Cardiac muscle cell (in vitro differentiated cells and primary cell): ENCODE measurements around the gene TNRC18. TPM values are rescaled to one million over a fixed set of nuclear protein-coding genes. Genes with fewer than 3 reads are reported as not detected.
"Not testable (repeated sequence)": the region's sequence is repeated elsewhere in the genome, so short reads cannot be mapped to it uniquely, and the experiment has no call there.

Experiments
- DNase-seq, 2 donors: peaks; one replicate each; pipeline versions ENCODE4 v3.0.0 to v3.0.0-alpha.2; 2010 to 2017; ENCODE audit warnings: low read depth in 1 of 2, low spot score in 1 of 2
- H3K27ac ChIP-seq: fragments of 200-600 bp; sonication (generic); 2 replicates; pipeline ENCODE4 v1.5.1; 2016
- H3K27me3 ChIP-seq: fragments of 200-600 bp; sonication (generic); 2 replicates; pipeline ENCODE4 v1.6.0; 2016; ENCODE audit warnings: control low read depth
- H3K36me3 ChIP-seq: fragments of 200-600 bp; sonication (generic); 2 replicates; pipeline ENCODE4 v1.5.1; 2016; ENCODE audit warnings: control low read depth
- H3K4me1 ChIP-seq: fragments of 200-600 bp; sonication (generic); 2 replicates; pipeline ENCODE4 v1.8.1; 2017; ENCODE audit warnings: low read depth, mild to moderate bottlenecking, mixed run types
- H3K4me3 ChIP-seq: fragments of 200-600 bp; sonication (generic); 2 replicates; pipeline ENCODE4 v1.5.1; 2016; ENCODE audit warnings: mild to moderate bottlenecking
- H3K9me3 ChIP-seq: fragments of 200-600 bp; sonication (generic); 2 replicates; pipeline ENCODE4 v1.5.1; 2017; ENCODE audit warnings: low read depth, mild to moderate bottlenecking, control low read depth
- CTCF ChIP-seq: IDR thresholded peaks from 2 replicates; pipeline ENCODE4 v1.5.1; 2012; ENCODE audit warnings: low read depth, mild to moderate bottlenecking, low read length
- polyA plus RNA-seq: library from polyadenylated mRNA; unstranded; fragments of >200 nt; fragmentation: Nextera tagmentation; extraction: Ambion mirVana; gene quantifications from 2 replicates; pipeline ENCODE4 v1.2.1, GENCODE V29; 2016
- total RNA-seq: library from RNA; depleted of rRNA; stranded (reverse); fragments of >200 nt; gene quantifications from 2 replicates; pipeline ENCODE4 v1.2.3, GENCODE V29; 2016

The TNRC18 gene
- total and polyA plus RNA-seq, 2 experiments from 2014 or later: 15.1 to 180 TPM

DNA sequence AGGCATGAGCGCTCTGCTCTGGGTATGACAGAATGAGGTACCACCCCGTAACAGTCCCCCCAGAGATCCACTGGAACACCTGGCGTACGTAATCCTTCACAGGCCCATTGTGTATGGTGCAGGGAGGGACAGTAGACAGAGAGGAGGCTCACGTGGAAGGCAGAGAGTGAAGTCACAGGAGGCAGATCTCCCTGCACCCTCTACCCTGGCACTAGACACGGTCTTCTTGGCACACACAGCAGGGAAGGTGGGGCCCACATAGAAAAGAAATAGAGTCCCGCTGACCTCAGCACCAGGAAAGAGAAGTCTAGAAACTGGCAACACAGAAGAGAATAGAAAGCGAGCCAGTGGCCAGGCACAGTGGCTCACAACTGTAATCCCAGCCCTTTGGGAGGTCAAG lies 89.0 kb downstream of the TNRC18 start:
- H3K27me3 ChIP-seq: no peaks in the 10 kb centered on the region
- no peak for TF ChIP-seq CTCF
- H3K4me3 ChIP-seq: no peak overlapping the region
- H3K36me3 ChIP-seq: peaks cover 31% of the 10 kb centered on the region
- no peak for DNase-seq
- no peaks in the 10 kb centered on the region for H3K4me1 ChIP-seq
- H3K9me3 ChIP-seq: no peaks in the 10 kb centered on the region
- H3K27ac ChIP-seq: no peak overlapping the region

- Histone ChIP-seq H3K27me3 (no peaks in the 10 kb centered on the region), H3K4me1 (no peaks in the 10 kb centered on the region), H3K36me3 (peaks cover 34% of the 10 kb centered on the region), H3K27ac (no peak overlapping the region), H3K4me3 (no peak overlapping the region), H3K9me3 (no peaks in the 10 kb centered on the region)
- no peak for DNase-seq
- no peak for TF ChIP-seq CTCF
These were observed 90.3 kb downstream of the TNRC18 start for GRCh38 chr7:5333121-5334045.

- no peak for TF ChIP-seq CTCF
These were observed 91.1 kb downstream of the TNRC18 start for GRCh38 chr7:5332579-5332978.

GRCh38 chr7:5330288-5330687 lies 93.3 kb downstream of the TNRC18 start:
- H3K36me3 ChIP-seq: peaks cover 36% of the 10 kb centered on the region
- no peaks in the 10 kb centered on the region for H3K9me3 ChIP-seq
- TF ChIP-seq CTCF: no peak
- no peak for DNase-seq
- no peaks in the 10 kb centered on the region for H3K27me3 ChIP-seq
- H3K27ac ChIP-seq: no peak overlapping the region
- no peak overlapping the region for H3K4me3 ChIP-seq
- H3K4me1 ChIP-seq: no peaks in the 10 kb centered on the region

More at GRCh38 chr7:5332579-5332978, 91.1 kb downstream of the TNRC18 start:
- no peak overlapping the region for H3K27ac ChIP-seq
- H3K9me3 ChIP-seq: no peaks in the 10 kb centered on the region
- peaks cover 34% of the 10 kb centered on the region for H3K36me3 ChIP-seq
- no peak for DNase-seq
- no peak overlapping the region for H3K4me3 ChIP-seq
- H3K4me1 ChIP-seq: no peaks in the 10 kb centered on the region
- H3K27me3 ChIP-seq: no peaks in the 10 kb centered on the region

DNA sequence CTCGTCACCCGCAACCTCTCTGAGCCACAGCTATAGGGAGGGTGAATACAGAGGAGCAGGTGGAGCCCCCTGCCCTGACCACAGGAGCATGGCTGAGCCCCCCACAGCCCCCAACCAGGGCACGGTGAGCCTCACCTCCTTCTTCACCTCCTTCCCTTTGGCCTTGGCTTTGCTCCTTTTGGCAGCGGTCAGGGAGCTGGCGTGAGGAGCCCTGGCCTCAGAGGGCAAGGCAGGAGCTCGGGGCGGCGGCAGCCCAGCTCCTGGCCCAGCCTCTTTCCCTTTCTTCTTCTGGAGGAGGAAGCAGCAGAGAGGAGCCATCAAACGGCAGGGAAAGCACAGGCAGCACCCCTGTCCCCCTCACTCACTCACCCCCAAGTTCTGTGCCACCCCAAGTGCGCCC lies 98.7 kb downstream of the TNRC18 start:
- no peak for DNase-seq
- peaks cover 24% of the 10 kb centered on the region for H3K36me3 ChIP-seq
- no peak for TF ChIP-seq CTCF

DNA sequence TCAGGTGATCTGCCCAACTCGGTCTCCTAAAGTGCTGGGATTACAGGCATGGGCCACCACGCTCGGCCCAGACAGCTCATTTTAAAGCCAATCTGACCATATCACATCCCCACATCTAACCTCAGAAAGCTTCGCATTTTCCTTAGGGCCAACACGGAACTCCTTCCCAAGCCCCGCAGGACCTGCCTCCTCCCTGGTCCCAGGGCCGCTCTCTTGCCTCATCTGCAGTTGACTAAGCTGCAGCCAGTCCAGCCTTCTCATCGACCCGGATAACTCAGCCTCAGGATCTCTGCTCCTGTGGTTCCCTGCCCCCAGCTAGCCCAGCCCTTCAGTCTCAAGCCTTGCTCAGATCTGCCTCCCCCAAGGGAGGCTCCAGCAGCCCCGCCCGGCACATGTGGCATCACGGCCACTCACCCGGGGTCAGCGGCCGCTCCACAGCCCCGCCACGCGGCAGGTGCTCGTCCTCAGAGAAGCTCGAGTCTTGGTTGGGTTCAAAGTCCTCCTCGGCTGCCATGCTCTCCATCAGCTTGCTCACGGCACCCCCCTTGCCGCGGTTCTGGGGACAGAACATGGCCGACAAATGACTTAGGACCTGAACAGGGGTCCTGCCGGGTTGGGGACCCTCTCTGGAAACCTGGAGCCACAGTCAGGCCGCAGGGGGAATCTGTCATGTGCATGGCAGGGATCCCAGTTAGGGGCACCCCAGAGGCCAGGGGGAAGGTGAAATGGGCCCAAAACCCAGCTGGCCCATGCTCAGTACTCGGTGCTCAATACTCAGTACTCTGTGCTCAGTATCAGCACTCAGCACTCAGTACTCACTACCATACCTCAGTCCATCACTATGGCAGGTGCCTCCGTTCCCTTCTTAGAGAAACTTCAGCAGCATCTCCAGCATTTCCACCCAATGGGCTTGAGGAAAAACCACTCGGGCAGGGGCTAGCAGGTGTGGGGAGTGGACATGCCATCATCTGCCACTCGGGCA lies 99.5 kb downstream of the TNRC18 start:
- H3K4me3 ChIP-seq, H3K4me1 ChIP-seq, H3K27ac ChIP-seq, DNase-seq, H3K9me3 ChIP-seq, H3K27me3 ChIP-seq: not testable (repeated sequence)
- H3K36me3 ChIP-seq: peaks cover 24% of the 10 kb centered on the region

More for the DNA sequence above, 98.7 kb downstream of the TNRC18 start:
- no peaks in the 10 kb centered on the region for H3K9me3 ChIP-seq
- H3K4me3 ChIP-seq: no peak overlapping the region
- H3K27me3 ChIP-seq: no peaks in the 10 kb centered on the region
- H3K4me1 ChIP-seq: no peaks in the 10 kb centered on the region
- H3K27ac ChIP-seq: no peak overlapping the region
